CD4-positive, alpha-beta T cell treated with Interleukin-6 at 100 ng/mL for 8 hours (primary cell): Measurements from ENCODE around the gene CFAP68.
"Not testable (repeated sequence)": the region's sequence is repeated elsewhere in the genome, so short reads cannot be mapped to it uniquely, and the experiment has no call there.

Experiments used
- DNase-seq: peaks from one replicate; pipeline ENCODE4 v3.0.0-alpha.2; 2020; ENCODE audit warnings: mixed read lengths, low spot score

CFAP68 gene

GRCh38 chr11:111870886-111871692 is 8.3 kb upstream of the CFAP68 start, which contains the start of gene ALG9:
TSS of gene ALG9 (minus strand) at chr11:111871581. CDS start at chr11:111871482, 99 bp downstream.
- DNase-seq, result peak; percentile 80

DNA sequence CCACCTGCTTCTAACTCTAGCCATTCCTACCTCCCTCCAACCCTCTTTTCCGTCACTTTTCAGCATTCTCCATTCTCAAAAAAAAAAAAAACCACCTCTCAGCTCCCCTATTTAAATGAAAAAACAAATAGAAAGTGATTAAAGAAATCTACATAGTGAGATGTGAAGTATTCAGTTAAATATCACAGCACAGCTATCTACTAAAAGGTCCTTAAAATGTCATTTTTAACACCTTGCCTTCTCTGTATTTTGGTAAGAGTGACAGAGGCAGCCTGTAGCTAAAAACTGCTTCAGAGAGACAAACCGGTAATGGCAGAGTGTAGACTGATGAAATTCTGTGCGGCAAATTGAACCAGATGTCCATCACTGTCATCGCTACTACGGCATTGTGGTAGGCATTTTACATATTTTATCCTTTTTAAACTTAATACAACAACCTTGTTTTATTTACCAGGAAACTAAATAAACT is 7.6 kb upstream of the CFAP68 start:
- DNase-seq, result no peak

GRCh38 chr11:111878385-111878848 is 924 bp upstream of the CFAP68 start:
- DNase-seq, result no peak

DNA sequence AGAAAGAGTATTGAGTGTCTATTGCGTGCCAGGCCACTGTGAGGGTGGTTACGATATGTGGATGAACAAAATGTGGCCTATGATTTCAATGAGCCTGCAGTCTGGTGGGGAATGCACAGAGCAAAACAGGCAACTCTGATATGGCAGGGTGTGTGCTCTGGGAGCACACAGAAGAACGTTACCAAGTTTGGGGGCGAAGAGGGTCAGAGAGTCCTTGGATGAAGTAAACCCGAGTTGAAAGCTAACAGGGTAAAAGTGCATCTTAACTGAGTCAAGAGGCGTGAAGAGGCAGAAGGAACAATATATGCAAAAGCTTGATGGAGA is 258 bp downstream of the CFAP68 start:
- no peak for DNase-seq

DNA sequence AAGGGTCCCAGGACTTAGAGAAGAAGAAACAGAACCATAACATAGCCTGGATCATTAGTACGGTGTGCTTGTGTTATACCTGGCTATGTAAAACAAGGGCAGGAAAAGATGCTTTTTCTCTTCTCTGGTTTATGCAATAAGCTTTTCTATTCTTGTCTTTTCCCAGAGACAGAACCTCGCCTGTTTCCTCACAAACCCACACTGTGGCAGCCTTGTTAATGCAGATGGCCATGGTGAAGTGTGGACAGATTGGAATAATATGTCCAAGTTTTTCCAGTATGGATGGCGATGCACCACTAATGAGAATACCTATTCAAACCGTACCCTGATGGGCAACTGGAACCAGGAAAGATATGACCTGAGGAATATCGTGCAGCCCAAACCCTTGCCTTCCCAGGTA is 2.9 kb downstream of the CFAP68 start:
- DNase-seq, result no peak

DNA sequence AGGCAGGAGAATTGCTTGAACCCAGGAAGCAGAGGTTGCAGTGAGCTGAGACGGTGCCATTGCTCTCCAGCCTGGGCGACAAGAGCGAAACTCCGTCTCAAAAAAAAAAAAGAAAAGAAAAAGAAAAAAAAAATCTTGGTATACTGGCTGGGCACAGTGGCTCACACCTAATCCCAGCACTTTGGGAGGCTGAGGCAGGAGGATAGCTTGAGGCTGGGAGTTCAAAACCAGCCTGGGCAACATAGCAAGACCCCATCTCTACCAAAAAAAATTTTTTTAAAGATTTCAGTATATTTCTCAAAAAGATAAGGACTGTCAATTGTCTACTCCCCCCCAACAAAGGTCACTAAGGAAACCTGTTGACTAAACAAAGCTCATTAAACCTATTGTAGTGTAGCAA is 5.7 kb downstream of the CFAP68 start:
- not testable (repeated sequence) for DNase-seq

DNA sequence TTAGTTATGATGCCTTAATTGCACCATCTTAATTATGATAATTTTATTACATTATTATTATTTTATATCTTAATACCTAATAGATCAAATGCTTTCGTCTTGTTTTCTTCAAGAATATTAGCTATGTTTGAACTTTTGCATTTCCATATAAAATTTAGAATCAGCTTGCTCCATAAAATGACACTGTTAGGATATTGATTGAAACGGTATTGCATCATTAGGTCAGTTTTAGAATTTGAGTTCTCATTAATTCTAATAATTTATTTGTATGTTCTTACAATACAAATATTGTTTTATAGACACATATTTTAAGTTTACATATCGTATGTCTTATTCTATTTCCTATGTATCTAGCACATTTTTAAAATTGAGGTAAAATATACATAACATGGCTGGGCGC is 6.7 kb downstream of the CFAP68 start:
- DNase-seq, result no peak

DNA sequence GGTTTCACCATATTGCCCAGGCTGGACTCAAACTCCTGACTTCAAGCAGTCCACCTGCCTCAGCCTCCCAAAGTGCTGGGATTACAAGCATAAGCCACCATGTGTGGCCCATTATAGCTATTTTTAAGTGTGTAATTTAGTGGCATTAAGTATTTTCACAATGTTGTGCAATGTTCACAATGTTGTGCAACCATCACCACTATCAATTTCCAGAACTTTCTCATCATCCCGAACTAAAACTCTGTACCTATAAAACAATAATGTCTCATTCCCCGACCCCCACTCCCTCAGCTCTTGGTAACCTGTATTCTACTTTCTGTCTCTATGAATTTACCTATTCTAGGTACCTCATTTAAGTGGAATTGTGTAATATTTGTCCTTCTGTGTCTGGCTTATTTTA is 7.5 kb downstream of the CFAP68 start:
- no peak for DNase-seq

- DNase-seq, result no peak
Measured at GRCh38 chr11:111905411-111905810, 26.1 kb downstream of the CFAP68 start.

- DNase-seq, result no peak
Measured at GRCh38 chr11:111906680-111907079, 27.3 kb downstream of the CFAP68 start.

GRCh38 chr11:111908639-111909305 is 29.4 kb downstream of the CFAP68 start:
- DNase-seq, result no peak

DNA sequence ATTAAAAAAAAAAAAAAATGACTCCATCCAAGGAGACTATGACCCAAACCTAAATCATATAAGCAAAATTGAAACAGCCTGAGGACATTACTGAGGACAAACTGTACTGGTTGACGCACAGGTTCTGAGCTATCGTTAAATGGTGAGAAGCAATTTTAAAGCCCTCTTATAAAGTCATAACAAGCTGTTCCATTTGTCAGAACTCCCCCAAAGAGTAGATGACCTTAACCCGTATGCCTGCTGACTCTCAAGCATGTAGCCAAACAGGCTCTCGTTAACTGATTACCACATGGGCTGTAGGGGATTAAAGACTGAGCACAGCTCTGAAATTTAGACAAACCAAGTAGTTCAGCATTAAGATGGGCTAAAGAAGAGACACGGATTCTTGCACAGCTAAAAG is 30.0 kb downstream of the CFAP68 start:
- no peak for DNase-seq

GRCh38 chr11:111910676-111911562 is 31.6 kb downstream of the CFAP68 start:
- DNase-seq, result no peak

DNA sequence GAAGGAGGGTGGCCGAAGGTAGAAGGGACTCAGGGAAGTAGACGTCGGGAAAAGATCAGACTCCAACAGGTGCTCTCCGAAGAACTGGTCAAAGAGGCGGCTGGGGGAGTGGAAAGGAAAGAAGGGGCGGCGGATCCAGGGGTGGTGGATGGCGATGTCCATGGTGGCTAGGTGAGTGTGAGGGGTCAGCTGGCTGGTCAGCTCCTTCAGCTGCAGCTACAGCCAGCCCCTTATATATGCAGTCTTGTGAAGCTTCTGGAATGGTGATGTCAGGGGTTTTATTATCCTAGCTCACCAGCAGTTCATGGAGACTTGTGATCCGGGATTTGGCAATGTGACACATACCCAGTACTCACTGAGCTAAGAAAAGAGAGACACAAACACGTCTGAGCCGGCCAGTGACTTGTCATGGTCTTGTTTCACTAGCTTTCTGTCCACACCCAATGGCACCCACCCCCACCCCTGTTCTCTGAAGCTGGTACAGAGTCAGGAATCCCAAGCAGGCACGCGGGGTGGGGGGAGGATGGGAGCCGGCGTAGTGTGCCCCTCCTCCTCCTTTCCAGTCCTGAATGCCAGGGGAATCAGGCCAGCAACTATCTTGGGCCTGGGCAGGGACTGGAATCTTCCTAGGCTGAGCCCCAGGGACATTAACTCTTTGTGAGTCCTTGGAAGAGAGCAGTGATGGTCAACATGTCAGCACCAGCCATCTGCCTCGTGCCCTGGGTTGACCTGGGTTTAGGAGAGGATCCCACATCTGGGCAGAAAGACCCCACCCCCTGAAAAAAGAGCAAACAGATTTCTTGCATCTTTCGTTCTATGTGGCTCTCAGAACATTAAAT is 32.4 kb downstream of the CFAP68 start, which contains the start of gene CRYAB:
Gene CRYAB, minus strand, starts transcription at position 208 of the 839 bp plus-strand sequence. Its CDS starts 46 bp downstream, at position 162.
- no peak for DNase-seq

DNA sequence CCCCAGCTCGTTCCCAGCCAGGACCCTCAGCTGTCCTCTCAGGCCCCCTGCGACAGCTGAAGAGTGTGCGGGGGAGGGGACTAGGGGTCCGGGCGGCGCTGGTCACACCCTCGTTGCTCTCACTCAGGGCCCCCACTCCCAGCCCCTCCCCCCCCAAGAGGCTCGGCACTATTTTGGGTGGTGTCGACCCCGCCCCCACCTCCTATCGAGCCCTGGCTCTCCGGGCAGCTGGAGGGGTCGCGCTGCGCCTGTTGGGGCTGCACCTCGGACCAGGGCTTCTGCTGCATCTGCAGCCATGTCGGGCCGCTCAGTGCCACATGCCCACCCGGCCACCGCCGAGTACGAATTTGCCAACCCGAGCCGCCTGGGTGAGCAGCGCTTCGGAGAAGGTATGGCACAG is 33.2 kb downstream of the CFAP68 start, which contains the start of gene HSPB2:
Gene HSPB2, plus strand, starts transcription at position 200 of the 400 bp plus-strand sequence. Its CDS starts 96 bp downstream, at position 296.
- DNase-seq, result no peak

- no peak for DNase-seq
Measured at GRCh38 chr11:111913031-111913861, 33.9 kb downstream of the CFAP68 start.

DNA sequence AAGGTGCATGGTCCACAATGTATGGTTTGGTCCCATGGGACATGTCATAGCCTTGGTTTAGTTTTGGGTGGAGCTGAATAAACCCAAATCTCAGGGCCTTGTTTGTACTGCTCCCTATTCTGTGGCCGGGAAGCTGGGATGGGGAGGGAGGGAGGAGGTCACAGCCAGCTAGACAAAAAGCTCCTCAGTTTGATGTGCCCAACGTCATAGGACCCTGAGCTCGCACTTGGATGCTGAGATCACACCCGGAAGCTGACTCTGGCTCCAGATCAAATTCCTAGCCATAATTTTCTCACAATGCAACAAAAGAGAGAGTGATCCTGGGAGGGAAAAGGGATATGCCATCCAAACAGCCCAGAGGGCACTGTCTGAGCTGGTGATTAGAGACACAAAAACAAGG is 34.7 kb downstream of the CFAP68 start:
- DNase-seq, result no peak

- no peak for DNase-seq
Measured at GRCh38 chr11:111916768-111917167, 37.4 kb downstream of the CFAP68 start.

- DNase-seq, result no peak
Measured at GRCh38 chr11:111917312-111917711, 38.0 kb downstream of the CFAP68 start.

DNA sequence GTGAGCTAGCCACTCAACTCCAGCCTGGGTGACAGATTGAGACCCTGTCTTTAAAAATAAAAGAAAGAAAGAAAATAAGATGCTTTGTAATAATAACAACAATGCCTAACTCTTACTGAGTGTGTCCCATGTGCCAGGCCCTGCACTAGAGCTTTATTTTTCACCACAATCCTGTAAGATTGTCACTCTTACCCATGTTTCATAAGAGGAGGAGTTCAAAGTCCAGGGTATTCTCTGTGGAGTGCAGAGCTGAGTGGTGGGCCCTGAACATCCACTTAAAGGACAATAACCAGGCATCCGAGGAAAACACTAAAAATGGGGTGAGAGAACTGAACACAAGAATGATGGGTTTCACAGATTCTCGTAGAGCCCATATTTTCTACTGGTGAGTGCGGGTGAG is 38.4 kb downstream of the CFAP68 start:
- DNase-seq, result no peak
